ENCODE measurements around the gene SCN8A. TPM values are rescaled to one million over a fixed set of nuclear protein-coding genes. Genes with fewer than 3 reads are reported as not detected.

Gene SCN8A
- total and polyA plus RNA-seq, 2 experiments from 2014 or later, result 4.6 to 23.9 TPM

DNA sequence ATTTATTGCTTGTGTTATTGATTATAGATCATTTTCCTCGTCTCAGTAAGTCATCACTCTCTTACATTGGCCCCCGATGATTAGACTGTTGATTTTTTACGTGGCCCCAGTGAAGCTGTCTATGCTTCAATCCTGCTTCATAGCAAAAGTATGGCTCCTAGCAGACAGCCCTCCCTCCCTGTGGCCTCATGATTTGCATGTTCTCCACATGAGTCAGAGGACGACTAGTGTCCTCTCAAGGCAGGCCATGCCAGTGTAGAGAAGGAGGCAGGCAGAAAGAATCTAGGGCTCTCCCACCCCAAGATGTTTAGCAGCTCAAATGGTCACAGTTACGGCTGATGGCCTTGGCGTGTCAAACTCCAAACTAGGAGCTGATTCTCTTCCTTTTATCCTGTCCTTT is 197.8 kb downstream of the SCN8A start:
- no peak overlapping the region for H3K27ac Mint-ChIP-seq
- Histone ChIP-seq H3K4me2 (no peak overlapping the region), H3K9me2 (ENCODE audit: insufficient read depth) (no peaks in the 10 kb centered on the region), H3K27me3 (ENCODE audit: insufficient read depth) (no peaks in the 10 kb centered on the region), H4K20me1 (replicated peaks; ENCODE audit: insufficient read depth) (peaks cover 5% of the 10 kb centered on the region; the same call in 1 of the 2 replicates), H3K79me2 (replicated peaks; ENCODE audit: insufficient read depth) (no peaks in the 10 kb centered on the region), H3K4me1 (ENCODE audit: insufficient read depth) (no peaks in the 10 kb centered on the region), H3K27ac (ENCODE audit: low read depth) (no peak overlapping the region), H3F3A (replicated peaks; ENCODE audit: low read depth) (no peaks in the 10 kb centered on the region), H2AFZ (no peak overlapping the region), H3K36me3 (ENCODE audit: insufficient read depth) (no peaks in the 10 kb centered on the region), H3K4me3 (no peak overlapping the region)
- peaks cover 3% of the 10 kb centered on the region for H3K27me3 Mint-ChIP-seq (ENCODE audit: insufficient read depth, low read depth, poor library complexity)
- H3K9me3 Mint-ChIP-seq, result no peaks in the 10 kb centered on the region
- no peaks in the 10 kb centered on the region for H3K4me1 Mint-ChIP-seq
- no peak for TF ChIP-seq ZNF331 (CRISPR knock-in tag; IDR thresholded peaks at IDR 0.05; ENCODE audit: low read depth)
- TF ChIP-seq, protein P1, sequence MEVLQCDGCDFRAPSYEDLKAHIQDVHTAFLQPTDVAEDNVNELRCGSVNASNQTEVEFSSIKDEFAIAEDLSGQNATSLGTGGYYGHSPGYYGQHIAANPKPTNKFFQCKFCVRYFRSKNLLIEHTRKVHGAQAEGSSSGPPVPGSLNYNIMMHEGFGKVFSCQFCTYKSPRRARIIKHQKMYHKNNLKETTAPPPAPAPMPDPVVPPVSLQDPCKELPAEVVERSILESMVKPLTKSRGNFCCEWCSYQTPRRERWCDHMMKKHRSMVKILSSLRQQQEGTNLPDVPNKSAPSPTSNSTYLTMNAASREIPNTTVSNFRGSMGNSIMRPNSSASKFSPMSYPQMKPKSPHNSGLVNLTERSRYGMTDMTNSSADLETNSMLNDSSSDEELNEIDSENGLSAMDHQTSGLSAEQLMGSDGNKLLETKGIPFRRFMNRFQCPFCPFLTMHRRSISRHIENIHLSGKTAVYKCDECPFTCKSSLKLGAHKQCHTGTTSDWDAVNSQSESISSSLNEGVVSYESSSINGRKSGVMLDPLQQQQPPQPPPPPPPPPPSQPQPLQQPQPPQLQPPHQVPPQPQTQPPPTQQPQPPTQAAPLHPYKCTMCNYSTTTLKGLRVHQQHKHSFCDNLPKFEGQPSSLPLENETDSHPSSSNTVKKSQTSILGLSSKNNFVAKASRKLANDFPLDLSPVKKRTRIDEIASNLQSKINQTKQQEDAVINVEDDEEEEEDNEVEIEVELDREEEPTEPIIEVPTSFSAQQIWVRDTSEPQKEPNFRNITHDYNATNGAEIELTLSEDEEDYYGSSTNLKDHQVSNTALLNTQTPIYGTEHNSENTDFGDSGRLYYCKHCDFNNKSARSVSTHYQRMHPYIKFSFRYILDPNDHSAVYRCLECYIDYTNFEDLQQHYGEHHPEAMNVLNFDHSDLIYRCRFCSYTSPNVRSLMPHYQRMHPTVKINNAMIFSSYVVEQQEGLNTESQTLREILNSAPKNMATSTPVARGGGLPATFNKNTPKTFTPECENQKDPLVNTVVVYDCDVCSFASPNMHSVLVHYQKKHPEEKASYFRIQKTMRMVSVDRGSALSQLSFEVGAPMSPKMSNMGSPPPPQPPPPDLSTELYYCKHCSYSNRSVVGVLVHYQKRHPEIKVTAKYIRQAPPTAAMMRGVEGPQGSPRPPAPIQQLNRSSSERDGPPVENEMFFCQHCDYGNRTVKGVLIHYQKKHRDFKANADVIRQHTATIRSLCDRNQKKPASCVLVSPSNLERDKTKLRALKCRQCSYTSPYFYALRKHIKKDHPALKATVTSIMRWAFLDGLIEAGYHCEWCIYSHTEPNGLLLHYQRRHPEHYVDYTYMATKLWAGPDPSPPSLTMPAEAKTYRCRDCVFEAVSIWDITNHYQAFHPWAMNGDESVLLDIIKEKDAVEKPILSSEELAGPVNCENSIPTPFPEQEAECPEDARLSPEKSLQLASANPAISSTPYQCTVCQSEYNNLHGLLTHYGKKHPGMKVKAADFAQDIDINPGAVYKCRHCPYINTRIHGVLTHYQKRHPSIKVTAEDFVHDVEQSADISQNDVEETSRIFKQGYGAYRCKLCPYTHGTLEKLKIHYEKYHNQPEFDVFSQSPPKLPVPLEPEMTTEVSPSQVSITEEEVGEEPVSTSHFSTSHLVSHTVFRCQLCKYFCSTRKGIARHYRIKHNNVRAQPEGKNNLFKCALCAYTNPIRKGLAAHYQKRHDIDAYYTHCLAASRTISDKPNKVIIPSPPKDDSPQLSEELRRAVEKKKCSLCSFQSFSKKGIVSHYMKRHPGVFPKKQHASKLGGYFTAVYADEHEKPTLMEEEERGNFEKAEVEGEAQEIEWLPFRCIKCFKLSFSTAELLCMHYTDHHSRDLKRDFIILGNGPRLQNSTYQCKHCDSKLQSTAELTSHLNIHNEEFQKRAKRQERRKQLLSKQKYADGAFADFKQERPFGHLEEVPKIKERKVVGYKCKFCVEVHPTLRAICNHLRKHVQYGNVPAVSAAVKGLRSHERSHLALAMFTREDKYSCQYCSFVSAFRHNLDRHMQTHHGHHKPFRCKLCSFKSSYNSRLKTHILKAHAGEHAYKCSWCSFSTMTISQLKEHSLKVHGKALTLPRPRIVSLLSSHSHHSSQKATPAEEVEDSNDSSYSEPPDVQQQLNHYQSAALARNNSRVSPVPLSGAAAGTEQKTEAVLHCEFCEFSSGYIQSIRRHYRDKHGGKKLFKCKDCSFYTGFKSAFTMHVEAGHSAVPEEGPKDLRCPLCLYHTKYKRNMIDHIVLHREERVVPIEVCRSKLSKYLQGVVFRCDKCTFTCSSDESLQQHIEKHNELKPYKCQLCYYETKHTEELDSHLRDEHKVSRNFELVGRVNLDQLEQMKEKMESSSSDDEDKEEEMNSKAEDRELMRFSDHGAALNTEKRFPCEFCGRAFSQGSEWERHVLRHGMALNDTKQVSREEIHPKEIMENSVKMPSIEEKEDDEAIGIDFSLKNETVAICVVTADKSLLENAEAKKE (CRISPR knock-in tag; IDR thresholded peaks at IDR 0.05), result no peak
- TF ChIP-seq STAT1 (IDR thresholded peaks at IDR 0.05; ENCODE audit: unreplicated experiment), result no peak
- TF ChIP-seq, protein P2, sequence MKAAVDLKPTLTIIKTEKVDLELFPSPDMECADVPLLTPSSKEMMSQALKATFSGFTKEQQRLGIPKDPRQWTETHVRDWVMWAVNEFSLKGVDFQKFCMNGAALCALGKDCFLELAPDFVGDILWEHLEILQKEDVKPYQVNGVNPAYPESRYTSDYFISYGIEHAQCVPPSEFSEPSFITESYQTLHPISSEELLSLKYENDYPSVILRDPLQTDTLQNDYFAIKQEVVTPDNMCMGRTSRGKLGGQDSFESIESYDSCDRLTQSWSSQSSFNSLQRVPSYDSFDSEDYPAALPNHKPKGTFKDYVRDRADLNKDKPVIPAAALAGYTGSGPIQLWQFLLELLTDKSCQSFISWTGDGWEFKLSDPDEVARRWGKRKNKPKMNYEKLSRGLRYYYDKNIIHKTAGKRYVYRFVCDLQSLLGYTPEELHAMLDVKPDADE (IDR thresholded peaks at IDR 0.05), result no peak
- TF ChIP-seq, protein P3, sequence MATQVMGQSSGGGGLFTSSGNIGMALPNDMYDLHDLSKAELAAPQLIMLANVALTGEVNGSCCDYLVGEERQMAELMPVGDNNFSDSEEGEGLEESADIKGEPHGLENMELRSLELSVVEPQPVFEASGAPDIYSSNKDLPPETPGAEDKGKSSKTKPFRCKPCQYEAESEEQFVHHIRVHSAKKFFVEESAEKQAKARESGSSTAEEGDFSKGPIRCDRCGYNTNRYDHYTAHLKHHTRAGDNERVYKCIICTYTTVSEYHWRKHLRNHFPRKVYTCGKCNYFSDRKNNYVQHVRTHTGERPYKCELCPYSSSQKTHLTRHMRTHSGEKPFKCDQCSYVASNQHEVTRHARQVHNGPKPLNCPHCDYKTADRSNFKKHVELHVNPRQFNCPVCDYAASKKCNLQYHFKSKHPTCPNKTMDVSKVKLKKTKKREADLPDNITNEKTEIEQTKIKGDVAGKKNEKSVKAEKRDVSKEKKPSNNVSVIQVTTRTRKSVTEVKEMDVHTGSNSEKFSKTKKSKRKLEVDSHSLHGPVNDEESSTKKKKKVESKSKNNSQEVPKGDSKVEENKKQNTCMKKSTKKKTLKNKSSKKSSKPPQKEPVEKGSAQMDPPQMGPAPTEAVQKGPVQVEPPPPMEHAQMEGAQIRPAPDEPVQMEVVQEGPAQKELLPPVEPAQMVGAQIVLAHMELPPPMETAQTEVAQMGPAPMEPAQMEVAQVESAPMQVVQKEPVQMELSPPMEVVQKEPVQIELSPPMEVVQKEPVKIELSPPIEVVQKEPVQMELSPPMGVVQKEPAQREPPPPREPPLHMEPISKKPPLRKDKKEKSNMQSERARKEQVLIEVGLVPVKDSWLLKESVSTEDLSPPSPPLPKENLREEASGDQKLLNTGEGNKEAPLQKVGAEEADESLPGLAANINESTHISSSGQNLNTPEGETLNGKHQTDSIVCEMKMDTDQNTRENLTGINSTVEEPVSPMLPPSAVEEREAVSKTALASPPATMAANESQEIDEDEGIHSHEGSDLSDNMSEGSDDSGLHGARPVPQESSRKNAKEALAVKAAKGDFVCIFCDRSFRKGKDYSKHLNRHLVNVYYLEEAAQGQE (IDR thresholded peaks at IDR 0.05; ENCODE audit: unreplicated experiment), result no peak
- TF ChIP-seq JUNB (IDR thresholded peaks at IDR 0.05; ENCODE audit: unreplicated experiment), result no peak
- TF ChIP-seq CREB1 (CRISPR knock-in tag; IDR thresholded peaks at IDR 0.05; ENCODE audit: low read depth), result no peak
- TF ChIP-seq, protein P4, sequence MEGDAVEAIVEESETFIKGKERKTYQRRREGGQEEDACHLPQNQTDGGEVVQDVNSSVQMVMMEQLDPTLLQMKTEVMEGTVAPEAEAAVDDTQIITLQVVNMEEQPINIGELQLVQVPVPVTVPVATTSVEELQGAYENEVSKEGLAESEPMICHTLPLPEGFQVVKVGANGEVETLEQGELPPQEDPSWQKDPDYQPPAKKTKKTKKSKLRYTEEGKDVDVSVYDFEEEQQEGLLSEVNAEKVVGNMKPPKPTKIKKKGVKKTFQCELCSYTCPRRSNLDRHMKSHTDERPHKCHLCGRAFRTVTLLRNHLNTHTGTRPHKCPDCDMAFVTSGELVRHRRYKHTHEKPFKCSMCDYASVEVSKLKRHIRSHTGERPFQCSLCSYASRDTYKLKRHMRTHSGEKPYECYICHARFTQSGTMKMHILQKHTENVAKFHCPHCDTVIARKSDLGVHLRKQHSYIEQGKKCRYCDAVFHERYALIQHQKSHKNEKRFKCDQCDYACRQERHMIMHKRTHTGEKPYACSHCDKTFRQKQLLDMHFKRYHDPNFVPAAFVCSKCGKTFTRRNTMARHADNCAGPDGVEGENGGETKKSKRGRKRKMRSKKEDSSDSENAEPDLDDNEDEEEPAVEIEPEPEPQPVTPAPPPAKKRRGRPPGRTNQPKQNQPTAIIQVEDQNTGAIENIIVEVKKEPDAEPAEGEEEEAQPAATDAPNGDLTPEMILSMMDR (conservative IDR thresholded peaks at IDR 0.05; ENCODE audit: low read depth in 2 of 2), result no peak
- no peak for TF ChIP-seq POLR2AphosphoS5 (IDR thresholded peaks at IDR 0.05; ENCODE audit: low read depth)
- TF ChIP-seq ZNF114 (CRISPR knock-in tag; IDR thresholded peaks at IDR 0.05), result no peak
- no peak for TF ChIP-seq NANOG (IDR thresholded peaks at IDR 0.05; ENCODE audit: borderline replicate concordance)
- no peak for TF ChIP-seq EZH2phosphoT487 (IDR thresholded peaks at IDR 0.05; ENCODE audit: unreplicated experiment)
- TF ChIP-seq EZH2 (IDR thresholded peaks at IDR 0.05; ENCODE audit: low read depth, unreplicated experiment), result no peak
- ATAC-seq (no peak), DNase-seq (ENCODE audit: low spot score) (no peak)
- peaks cover 23% of the 10 kb centered on the region for H3K36me3 Mint-ChIP-seq (ENCODE audit: low read depth)
- H3K4me3 Mint-ChIP-seq, result no peak overlapping the region

Data from GM23338 (cell line).